Loucy (cell line): ENCODE results near the gene NUP58.
A peak's percentile ranks its signal among the peaks of the same experiment; 100 is the strongest.

ENCODE experiments used
- H2AFZ ChIP-seq: fragments of 200-600 bp; sonication (generic); 2 replicates; pipeline ENCODE4 v1.6.0; 2016; ENCODE audit warnings: antibody characterized with exemption, mild to moderate bottlenecking, low read length, moderate library complexity
- H3F3A ChIP-seq: fragments of 200-600 bp; 2 replicates; pipeline ENCODE4 v1.6.0; 2016; ENCODE audit warnings: antibody characterized with exemption, low read depth, mild to moderate bottlenecking
- H3K27me3 ChIP-seq: fragments of 200-600 bp; sonication (generic); 2 replicates; pipeline ENCODE4 v1.6.1; 2014; ENCODE audit warnings: low read length, mild to moderate bottlenecking; ENCODE audit not compliant: insufficient read depth, poor library complexity, severe bottlenecking
- H3K36me3 ChIP-seq: fragments of 200-600 bp; sonication (generic); 2 replicates; pipeline ENCODE4 v1.6.1; 2016; ENCODE audit warnings: low read length; ENCODE audit not compliant: insufficient read depth
- H3K4me1 ChIP-seq: fragments of 200-600 bp; sonication (generic); 2 replicates; pipeline ENCODE4 v1.5.1; 2014; ENCODE audit warnings: low read length, mild to moderate bottlenecking; ENCODE audit not compliant: insufficient read depth, poor library complexity, severe bottlenecking
- H3K4me2 ChIP-seq: fragments of 200-600 bp; sonication (generic); 2 replicates; pipeline ENCODE4 v1.6.0; 2014; ENCODE audit warnings: antibody characterized with exemption, low read length, low read depth, mild to moderate bottlenecking; ENCODE audit not compliant: poor library complexity, severe bottlenecking
- H3K4me3 ChIP-seq: fragments of 200-600 bp; sonication (generic); 2 replicates; pipeline ENCODE4 v1.5.1; 2014; ENCODE audit warnings: low read length, mild to moderate bottlenecking, mixed read lengths; ENCODE audit not compliant: poor library complexity, severe bottlenecking
- H3K79me2 ChIP-seq: fragments of 200-600 bp; sonication (generic); 2 replicates; pipeline ENCODE4 v1.6.1; 2014; ENCODE audit warnings: low read length; ENCODE audit not compliant: insufficient read depth
- H3K9ac ChIP-seq: fragments of 200-600 bp; sonication (generic); 2 replicates; pipeline ENCODE4 v1.6.0; 2014; ENCODE audit warnings: mild to moderate bottlenecking, low read depth, low read length, moderate library complexity; ENCODE audit not compliant: poor library complexity, severe bottlenecking
- H3K9me2 ChIP-seq: fragments of 200-600 bp; sonication (generic); replicated peaks from 2 replicates; pipeline ENCODE4 v1.6.1; 2016; ENCODE audit warnings: low read depth, low read length, mixed read lengths
- H3K9me3 ChIP-seq: fragments of 200-600 bp; sonication (generic); 2 replicates; pipeline ENCODE4 v1.6.1; 2014; ENCODE audit warnings: mild to moderate bottlenecking, antibody characterized with exemption, low read length, low read depth; ENCODE audit not compliant: insufficient read depth
- H4K20me1 ChIP-seq: fragments of 200-600 bp; sonication (generic); 2 replicates; pipeline ENCODE4 v1.6.0; 2014; ENCODE audit warnings: antibody characterized with exemption, low read length, mild to moderate bottlenecking; ENCODE audit not compliant: insufficient read depth, poor library complexity, severe bottlenecking
- CTCF ChIP-seq: fragments of 200-600 bp; sonication (generic); conservative IDR thresholded peaks from 2 replicates; pipeline ENCODE4 v1.5.1; 2014; ENCODE audit warnings: mild to moderate bottlenecking, antibody characterized with exemption, low read length
- EZH2phosphoT487 ChIP-seq: fragments of 200-600 bp; IDR thresholded peaks from 2 replicates; pipeline ENCODE4 v1.6.1; 2018; ENCODE audit warnings: antibody characterized with exemption, mild to moderate bottlenecking, moderate library complexity, borderline replicate concordance

The NUP58 gene

GRCh38 chr13:25268561-25268960 is 32.9 kb upstream of the NUP58 start:
- no peak overlapping the region for H3K4me2 ChIP-seq

GRCh38 chr13:25276748-25277147 is 24.7 kb upstream of the NUP58 start:
- peaks cover 29% of the 10 kb centered on the region for H3K4me1 ChIP-seq
- no peak overlapping the region for H3K4me3 ChIP-seq
- H3K4me2 ChIP-seq: no peak overlapping the region
- H3K36me3 ChIP-seq: peaks cover 19% of the 10 kb centered on the region; the same call in 1 of the 2 replicates
- H4K20me1 ChIP-seq: peaks cover 21% of the 10 kb centered on the region
- H3K9me2 ChIP-seq: no peaks in the 10 kb centered on the region
- no peaks in the 10 kb centered on the region for H3K27me3 ChIP-seq
- 0 out of 2 replicates have a peak, but pooled peaks cover 3% of the 10 kb centered on the region for H3F3A ChIP-seq
- H3K9me3 ChIP-seq: no peaks in the 10 kb centered on the region
- H2AFZ ChIP-seq: no peak overlapping the region
- TF ChIP-seq CTCF (no peak), EZH2phosphoT487 (no peak)
- H3K79me2 ChIP-seq: peaks cover 51% of the 10 kb centered on the region
- no peak overlapping the region for H3K9ac ChIP-seq

More at GRCh38 chr13:25268561-25268960, 32.9 kb upstream of the NUP58 start:
- Histone ChIP-seq H3K79me2 (peaks cover 8% of the 10 kb centered on the region; the same call in 1 of the 2 replicates), H3F3A (no peaks in the 10 kb centered on the region), H3K9me3 (no peaks in the 10 kb centered on the region), H3K9me2 (no peaks in the 10 kb centered on the region), H2AFZ (no peak overlapping the region), H4K20me1 (no peaks in the 10 kb centered on the region), H3K9ac (no peak overlapping the region), H3K4me3 (no peak overlapping the region), H3K36me3 (peaks cover 58% of the 10 kb centered on the region), H3K27me3 (no peaks in the 10 kb centered on the region), H3K4me1 (no peaks in the 10 kb centered on the region)
- TF ChIP-seq EZH2phosphoT487 (no peak), CTCF (no peak)

GRCh38 chr13:25280396-25280795 is 21.0 kb upstream of the NUP58 start:
- peaks cover 80% of the 10 kb centered on the region for H3K79me2 ChIP-seq

More at GRCh38 chr13:25280396-25280795, 21.0 kb upstream of the NUP58 start:
- Histone ChIP-seq H3K4me1 (peaks cover 56% of the 10 kb centered on the region), H4K20me1 (peaks cover 44% of the 10 kb centered on the region), H3K9me2 (no peaks in the 10 kb centered on the region), H3K9ac (no peak overlapping the region), H3F3A (peaks cover 9% of the 10 kb centered on the region; the same call in 1 of the 2 replicates), H2AFZ (no peak overlapping the region), H3K36me3 (no peaks in the 10 kb centered on the region), H3K4me3 (no peak overlapping the region), H3K4me2 (peak overlapping the region; percentile 67), H3K9me3 (no peaks in the 10 kb centered on the region), H3K27me3 (no peaks in the 10 kb centered on the region)
- no peak for TF ChIP-seq CTCF
- no peak for TF ChIP-seq EZH2phosphoT487
